HG03521 (cell line): ENCODE data around the gene PRKAR1B.
A peak's percentile ranks its signal among the peaks of the same experiment; 100 is the strongest.

Experiments used
- ATAC-seq: cut with Tn5 transposase; IDR thresholded peaks from one replicate; pipeline ENCODE4 v1.9.1; 2021; ENCODE audit warnings: mild to moderate bottlenecking, moderate library complexity; ENCODE audit not compliant: unreplicated experiment

PRKAR1B gene

DNA sequence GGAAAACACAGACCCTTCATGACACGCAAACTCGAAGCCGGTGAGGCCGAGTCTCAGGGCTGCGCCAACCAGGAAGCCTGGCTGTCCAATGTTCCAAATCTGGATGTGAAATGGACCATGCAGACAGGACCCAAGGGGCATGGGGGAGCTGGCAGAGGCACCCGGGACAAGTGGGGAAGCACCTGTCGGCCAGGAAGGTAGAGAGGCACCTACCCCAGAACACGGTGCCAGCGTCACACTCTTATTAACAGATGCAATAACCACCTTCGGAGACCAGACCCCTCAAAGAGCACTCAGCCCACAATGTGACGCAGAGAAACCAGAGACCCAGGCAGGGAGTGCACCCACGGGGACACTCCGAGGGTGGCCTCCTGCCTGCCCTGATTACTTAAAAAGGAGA is 119.1 kb downstream of the PRKAR1B start:
- ATAC-seq: no peak

GRCh38 chr7:605661-606450 is 121.2 kb downstream of the PRKAR1B start:
- no peak for ATAC-seq

DNA sequence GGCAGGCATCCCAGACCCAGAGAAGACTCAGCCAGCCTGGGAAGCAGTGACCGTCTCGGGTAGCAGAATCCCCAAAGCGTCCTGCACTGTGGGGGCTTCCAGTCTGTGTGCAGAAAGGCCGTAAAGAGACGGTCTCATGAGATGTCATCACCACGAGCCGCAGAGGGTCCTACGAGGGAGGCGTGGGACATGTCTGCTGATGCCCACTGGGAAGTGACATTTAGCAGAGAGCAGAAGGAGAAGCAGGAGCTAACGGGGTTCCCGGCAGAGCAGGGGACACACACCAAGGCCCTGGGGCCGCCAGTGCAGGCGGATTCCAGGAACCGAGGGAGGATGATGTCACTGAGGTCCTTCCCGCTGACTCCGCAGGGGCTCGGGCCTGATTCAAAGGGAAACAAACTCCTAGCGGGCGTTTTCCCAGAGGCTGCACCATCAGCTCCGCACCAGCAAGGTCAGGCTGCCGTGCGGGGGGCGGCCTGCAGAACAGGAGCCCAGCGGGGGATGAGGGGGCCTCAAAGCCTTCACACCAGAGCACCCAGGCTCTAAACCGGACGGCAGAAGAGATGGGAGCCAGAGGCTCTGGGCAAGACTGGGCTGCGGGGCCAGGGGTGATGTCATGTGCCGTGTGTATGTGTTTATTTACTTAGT is 122.1 kb downstream of the PRKAR1B start:
- no peak for ATAC-seq

- peak; percentile 71 for ATAC-seq
These were observed 122.8 kb downstream of the PRKAR1B start for GRCh38 chr7:604001-604883.

DNA sequence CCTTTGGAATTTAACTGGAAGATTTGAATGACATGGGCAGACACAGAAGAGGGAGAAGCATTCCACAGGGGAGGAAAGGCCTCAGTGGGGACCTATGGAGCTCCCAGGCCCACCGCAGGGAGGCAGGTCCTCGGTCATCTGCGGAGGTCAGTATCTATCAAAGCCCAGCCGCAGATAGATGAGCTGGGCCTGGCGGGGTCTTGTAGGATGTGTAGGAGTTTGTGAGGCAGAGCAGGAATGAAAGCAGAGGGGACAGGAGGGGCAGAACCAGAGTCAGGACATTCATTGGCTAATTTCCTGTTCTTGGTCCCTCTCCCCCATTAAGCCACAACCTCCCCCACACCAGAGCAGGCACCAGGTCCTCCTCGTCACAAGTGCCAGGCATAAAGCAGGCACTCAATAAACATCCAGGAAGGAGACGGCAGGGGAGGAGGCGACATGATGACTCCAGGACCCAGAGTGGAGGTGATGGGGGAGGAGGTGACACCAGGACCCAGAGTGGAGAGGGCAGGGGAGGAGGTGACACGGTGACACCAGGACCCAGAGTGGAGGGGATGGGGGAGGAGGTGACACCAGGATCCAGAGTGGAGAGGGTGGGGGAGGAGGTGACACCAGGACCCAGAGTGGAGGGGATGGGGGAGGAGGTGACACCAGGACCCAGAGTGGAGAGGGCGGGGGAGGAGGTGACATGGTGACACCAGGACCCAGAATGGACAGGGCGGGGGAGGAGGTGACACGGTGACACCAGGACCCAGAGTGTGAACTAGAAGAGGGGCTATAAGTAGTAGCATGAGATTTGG is 123.7 kb downstream of the PRKAR1B start:
- no peak for ATAC-seq

GRCh38 chr7:602341-603141 is 124.5 kb downstream of the PRKAR1B start:
- no peak for ATAC-seq

GRCh38 chr7:601595-602340 is 125.3 kb downstream of the PRKAR1B start:
- peak; percentile 26 for ATAC-seq

- no peak for ATAC-seq
These were observed 126.0 kb downstream of the PRKAR1B start for GRCh38 chr7:601036-601594.

- no peak for ATAC-seq
These were observed 126.7 kb downstream of the PRKAR1B start for GRCh38 chr7:600149-601035.

DNA sequence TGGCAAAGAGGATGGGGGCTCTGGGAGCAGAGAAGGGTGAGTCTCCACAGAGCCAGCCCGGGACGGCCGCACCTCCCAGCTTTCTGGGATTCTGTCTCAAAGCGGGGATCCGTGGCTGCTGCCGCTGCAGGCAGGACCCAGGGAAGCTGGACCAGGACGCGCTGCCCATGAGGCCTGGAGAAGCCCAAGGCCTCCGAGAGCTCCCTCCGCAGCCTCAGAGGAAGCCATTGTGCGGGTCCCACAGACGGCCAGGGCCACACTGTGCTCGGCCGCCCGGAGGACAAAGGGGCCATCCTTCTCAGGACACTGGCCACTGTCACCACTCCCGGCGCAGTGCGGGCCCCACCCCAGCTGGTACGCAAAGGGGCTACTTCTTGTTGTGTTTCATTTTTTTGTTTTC is 128.2 kb downstream of the PRKAR1B start:
- no peak for ATAC-seq

DNA sequence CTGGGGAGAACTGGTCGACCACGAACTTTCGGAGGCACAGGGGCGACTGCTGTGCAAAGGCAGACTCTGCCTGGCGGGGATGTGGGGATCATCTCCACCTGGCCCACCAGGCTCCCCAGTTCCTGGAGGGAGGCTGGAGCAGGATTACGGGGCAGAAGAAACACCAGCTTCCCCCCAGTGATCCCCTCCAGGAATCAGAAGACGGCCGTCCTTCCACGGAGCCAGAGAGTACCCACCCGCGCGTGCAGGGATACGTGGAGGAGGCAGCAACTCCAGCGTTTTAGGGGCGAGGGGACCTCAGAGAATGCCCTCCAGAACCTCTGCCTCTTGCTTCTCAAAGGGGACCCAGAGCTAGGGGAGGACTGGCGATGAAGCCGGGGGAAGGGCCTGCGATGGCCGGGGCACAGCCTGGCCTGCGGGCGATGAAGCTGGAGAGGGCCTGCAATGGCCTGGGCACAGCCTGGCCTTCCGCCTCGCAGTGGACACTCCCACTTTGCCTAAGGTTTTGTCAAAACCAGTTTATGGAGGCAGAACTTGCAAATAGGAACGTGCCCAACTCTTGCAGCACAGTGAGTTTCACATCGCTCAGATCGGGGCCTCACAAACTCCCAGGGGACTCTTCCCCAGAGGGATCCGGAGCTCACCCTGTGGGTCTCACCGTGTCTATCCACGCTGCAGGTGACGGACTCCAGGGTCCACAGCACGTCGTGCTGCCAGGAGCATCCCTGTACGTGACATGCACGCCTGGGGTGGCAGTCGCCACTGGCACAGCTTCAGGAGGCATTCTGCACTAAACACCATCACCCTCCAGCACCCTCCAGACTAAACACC is 129.5 kb downstream of the PRKAR1B start:
- ATAC-seq: no peak

DNA sequence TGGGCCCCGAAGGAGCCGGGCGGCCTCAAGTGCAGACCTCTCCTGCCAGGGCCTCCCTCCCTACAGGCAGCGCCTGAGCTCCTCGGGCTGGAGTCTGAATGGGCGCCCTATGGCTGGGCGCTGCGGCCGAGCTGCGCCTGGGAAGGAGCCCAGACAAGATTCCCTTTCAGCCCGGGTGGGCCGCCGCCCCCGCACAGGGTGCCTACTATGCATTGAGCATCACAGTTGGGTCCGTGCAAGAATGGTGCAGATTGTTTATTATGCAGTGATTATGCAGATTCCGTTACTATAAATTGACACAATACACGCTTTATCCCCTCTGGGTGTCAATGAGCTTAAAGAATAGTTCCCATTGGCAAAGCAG is 130.3 kb downstream of the PRKAR1B start:
- ATAC-seq: no peak

DNA sequence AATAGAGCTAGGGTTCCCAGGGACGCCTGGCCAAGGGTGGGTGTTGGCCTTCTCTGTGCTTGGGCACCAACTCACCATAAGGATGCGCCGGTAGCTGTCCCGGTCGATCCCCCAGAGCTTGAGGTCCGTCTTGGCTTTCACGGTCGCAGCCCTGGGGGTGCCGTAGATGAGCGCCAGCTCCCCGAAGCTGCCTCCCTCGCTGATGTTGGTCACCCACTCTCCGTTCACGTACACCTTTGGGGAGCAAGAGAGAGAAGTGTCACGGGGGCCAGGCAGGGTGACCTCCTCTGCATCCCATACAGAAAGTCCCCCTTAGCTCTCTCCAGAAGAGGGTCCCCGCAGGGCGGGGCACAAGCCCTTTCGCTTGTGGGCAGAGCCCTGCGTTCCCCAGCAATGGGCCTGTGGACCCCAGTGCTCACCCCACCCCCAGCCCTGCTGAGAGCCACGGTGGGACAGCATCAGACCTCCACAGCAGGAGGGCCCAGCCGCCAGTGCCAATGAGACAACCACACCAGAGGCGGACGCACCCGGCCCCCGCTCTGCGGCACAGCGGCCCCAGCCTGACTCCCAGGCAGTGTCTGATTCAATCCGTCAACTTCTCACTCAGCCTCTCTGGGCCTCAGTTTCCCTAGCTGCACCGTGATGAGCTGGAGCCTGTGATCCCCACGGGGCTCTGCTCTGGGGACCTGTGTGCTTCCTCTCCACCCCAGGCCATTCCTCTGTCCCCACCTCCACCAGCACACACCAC is 130.8 kb downstream of the PRKAR1B start:
- no peak for ATAC-seq

DNA sequence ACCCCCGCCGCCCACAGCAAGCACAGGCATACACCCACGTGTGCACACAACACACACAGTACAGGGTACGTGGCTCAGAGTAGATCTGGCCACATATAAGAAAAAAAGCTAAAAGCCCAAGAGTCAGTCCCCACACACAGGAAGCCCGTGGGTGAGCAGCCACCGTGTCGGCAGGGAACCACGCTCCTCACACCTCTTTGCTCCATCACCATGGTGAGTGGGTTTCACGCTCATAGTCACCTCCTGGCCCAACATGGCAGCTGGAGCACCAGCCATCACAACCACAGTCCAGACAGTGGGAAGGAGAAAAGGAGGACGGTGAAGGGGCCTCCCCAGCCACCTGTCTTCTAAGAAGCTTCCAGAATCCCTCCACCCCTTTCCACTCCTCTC is 131.5 kb downstream of the PRKAR1B start:
- ATAC-seq: no peak

DNA sequence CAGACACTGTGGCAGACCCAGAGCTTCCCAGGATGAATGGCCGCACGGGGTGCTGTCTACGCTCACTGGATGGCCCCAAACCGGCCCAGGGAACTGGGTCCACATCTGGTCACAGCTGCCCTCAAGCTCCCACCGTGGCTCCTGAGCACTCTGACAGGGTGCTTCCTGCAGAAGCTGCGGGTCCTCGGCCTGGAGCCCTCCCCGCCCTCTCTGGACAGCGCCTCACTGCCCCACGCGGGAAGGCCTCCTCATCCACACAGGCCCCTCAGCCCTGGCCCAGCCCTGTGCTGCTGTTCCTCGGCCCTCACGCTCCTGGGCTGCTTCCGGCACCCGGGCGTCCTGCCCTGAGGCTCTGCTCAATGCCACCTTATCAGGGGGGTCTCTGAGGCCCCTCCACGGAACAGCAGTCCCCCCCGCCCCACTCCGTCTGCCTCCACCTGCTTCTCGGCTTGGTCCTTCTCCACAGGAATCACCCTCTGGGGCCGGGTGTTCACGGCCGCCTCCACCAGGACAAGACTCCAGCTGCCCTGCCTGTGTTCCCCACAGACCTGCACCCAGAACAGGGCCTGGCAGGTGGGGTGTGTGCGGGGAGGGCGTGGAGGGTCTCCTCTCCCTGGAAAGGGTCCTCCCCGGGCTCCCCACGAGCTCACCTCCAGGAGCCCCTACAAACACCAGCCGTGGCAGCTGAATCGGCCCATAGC is 132.0 kb downstream of the PRKAR1B start:
- no peak for ATAC-seq
